ENCODE results near the gene EDEM1. TPM values are rescaled to one million over a fixed set of nuclear protein-coding genes. Genes with fewer than 3 reads are reported as not detected.
"Not testable (repeated sequence)": the region's sequence is repeated elsewhere in the genome, so short reads cannot be mapped to it uniquely, and the experiment has no call there.

The EDEM1 gene
- total RNA-seq, 1 donor from 2014 or later = 47.8 TPM

GRCh38 chr3:5172018-5172417 is 15.5 kb upstream of the EDEM1 start:
- DNase-seq (ENCODE audit: low spot score) = no peak

DNA sequence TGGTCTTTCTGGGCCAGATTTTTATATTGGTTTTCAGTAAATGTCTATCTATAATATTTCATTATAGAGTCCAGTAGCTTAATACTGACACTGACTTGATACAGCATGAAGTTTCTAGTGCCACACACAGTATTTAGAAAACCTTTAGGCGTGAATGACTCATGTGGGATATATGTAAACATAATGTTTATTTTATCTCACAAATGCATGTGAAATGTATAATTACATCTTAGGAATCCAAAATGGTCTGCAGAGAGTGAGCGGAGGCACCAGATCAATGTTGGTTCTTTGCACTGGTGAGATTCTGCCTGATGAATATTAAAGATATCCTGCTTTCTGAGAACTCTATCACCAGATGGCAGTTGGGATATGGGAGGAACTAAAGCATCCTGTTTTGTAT is 8.5 kb upstream of the EDEM1 start:
- not testable (repeated sequence) for DNase-seq (ENCODE audit: low spot score)

DNA sequence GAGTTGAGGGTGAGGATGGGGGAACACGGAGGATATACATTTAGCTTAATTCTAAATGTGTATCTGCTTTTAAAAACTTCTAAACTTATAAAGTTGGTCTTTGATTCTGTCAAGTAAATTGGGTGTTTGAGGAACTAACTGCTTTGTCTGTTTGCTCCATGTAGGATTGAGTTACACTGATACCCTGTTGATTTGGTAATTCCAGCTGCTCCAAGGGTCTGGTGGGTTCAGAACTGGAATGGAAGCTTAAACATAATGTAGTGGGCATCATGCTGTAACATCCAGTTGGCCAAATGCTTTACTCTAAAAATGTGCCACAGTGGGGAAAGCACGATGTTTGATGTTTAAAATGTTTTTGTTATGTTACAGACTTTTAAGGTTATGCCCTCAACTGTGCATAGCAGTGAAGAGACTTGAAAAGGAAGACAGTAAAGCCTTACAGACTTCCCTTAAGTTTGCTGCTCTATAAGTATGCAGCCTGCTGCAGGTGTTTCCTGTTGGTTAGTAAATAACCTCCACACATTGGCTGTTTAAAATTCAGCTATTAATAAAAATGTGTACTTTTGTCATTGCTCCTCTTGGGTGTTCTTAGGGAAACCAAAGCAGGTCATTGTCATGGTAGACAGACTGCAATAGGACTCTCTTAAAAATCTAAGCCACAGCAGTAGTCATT is 5.9 kb upstream of the EDEM1 start:
- no peak for DNase-seq (ENCODE audit: low spot score)

DNA sequence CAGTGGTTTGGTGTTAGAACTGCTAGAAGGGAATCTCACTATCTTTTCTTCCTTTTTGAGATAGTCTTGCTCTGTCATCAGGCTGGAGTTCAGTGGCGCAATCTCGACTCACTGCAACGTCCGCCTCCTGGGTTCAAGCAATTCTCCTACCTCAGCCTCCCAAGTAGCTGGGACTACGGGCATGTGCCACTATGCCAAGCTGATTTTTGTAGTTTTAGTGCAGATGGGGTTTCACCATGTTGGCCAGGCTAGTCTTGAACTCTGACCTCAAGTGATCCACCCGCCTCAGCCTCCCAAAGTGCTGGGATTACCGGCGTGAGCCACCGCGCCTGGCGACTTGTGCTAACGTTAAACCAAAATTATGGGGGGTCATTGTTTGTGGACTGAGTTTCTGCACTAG is 3.8 kb upstream of the EDEM1 start:
- DNase-seq (ENCODE audit: low spot score) = not testable (repeated sequence)

DNA sequence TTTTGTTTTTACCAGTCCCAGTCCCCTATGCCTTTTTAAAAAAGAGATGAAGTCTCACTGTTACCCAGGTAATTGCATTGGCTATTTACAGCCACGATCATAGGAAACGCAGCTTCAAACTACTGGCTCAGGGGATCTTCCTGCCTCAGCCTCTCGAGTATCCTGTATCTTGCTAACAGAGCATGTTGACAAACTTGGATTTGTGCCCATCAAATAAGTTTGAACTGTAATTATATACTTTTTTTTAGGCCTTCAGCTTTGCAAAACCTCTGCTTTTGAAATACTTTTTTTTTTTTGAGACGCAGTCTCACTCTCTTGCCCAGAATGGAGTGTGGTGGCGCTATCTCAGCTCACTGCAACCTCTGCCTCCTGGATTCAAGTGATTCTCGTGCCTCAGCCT is 3.0 kb upstream of the EDEM1 start:
- DNase-seq (ENCODE audit: low spot score) = no peak

- DNase-seq (ENCODE audit: low spot score) = no peak
Observed at GRCh38 chr3:5185093-5185673, 2.3 kb upstream of the EDEM1 start.

GRCh38 chr3:5186089-5186857 is 1.2 kb upstream of the EDEM1 start:
- no peak for DNase-seq (ENCODE audit: low spot score)

- no peak for DNase-seq (ENCODE audit: low spot score)
Observed at GRCh38 chr3:5186858-5187155, 700 bp upstream of the EDEM1 start.

GRCh38 chr3:5187920-5188418 is 462 bp downstream of the EDEM1 start:
- DNase-seq (ENCODE audit: low spot score) = no peak

GRCh38 chr3:5188419-5189221 is 1.1 kb downstream of the EDEM1 start:
- DNase-seq (ENCODE audit: low spot score) = no peak

- no peak for DNase-seq (ENCODE audit: low spot score)
Observed at GRCh38 chr3:5190147-5190791, 2.8 kb downstream of the EDEM1 start.

DNA sequence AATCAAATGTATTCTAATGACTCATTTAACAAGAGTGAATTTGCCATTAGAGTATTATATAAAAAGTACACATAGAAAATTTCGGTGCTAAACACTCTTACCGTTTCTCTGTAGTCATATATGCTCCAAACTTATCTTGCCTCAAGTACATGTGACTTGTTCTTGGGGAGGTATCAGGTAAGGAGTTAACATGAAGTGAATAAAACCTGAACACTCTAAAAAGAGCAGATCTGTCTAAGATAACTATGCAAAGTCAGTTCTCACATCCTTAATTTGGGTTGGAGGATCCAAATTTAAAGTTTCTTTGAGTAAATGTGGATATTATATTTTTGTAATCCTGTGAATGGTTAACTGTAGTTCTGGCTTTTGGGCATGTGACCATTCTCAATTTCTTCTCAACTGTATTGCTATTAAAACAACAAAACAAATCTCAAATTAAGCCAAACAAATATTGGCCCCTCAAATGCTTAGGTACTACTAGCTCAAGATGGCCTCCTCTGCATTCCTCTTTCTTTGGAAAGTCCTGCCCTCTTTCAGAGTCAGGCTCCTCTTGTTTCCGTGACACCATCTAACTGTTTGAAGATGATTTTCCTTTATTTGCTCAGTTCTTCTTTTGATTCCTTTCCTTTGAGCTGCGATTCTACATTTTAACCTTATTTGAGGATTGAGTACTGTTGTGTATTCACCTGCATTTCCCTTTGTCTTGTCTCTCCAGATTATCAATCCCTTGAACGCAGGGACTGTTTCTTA is 4.2 kb downstream of the EDEM1 start:
- DNase-seq (ENCODE audit: low spot score) = no peak

DNA sequence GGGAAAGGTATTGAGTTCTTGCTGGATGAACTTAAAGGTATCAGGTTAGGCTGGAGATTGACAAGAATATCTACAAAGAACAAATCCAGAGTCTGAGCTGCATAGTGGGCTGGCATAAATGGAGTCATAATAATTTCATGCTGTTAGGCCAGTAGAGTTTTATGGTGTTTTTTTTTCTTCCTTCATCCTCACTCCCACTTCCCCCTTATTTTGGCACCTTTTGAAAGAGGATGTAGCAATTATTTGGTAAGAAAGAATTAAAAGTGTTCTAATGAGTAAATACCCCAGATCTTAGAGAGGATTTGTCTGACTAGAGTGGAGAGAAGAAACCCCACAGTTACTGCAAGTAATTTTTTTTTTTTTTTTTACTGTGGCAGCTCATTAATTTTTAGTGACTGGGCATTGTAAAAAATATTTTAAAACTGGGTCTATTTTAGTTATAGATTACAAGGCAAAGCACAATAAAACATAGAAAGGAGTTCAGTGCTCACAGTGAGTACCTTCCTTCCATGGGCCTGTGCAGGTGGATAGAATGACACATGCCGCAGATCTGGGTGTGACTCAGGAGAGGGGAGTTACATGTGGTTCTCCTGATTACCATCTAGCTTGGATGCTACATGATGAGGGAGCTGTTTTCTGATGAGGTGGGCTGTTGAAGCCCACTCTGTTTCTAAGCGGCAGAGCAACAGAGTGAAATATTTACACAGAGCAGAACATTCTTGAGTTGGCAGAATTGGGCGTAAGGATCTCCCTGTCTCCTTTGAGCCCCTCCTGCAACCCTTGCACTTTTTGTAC is 5.3 kb downstream of the EDEM1 start:
- no peak for DNase-seq (ENCODE audit: low spot score)

DNA sequence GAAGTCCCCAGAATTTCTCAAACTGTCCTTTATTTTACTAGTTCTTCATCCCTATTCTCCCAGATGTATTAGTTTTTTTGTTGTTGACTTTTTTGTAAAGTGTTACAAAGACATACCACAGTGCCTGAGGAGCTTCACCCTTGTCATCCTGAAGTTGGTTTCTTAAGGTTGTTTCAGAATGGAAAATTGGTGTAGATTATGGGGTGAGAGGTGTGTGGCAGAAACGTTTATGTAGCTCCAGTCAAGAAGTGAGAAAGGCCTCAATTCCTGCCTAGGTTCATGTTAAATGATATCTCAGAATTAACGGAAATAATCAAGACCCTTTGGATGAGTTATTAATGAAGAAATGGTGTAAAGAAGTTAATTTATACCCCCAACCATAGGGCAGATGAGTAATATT is 6.8 kb downstream of the EDEM1 start:
- no peak for DNase-seq (ENCODE audit: low spot score)

DNA sequence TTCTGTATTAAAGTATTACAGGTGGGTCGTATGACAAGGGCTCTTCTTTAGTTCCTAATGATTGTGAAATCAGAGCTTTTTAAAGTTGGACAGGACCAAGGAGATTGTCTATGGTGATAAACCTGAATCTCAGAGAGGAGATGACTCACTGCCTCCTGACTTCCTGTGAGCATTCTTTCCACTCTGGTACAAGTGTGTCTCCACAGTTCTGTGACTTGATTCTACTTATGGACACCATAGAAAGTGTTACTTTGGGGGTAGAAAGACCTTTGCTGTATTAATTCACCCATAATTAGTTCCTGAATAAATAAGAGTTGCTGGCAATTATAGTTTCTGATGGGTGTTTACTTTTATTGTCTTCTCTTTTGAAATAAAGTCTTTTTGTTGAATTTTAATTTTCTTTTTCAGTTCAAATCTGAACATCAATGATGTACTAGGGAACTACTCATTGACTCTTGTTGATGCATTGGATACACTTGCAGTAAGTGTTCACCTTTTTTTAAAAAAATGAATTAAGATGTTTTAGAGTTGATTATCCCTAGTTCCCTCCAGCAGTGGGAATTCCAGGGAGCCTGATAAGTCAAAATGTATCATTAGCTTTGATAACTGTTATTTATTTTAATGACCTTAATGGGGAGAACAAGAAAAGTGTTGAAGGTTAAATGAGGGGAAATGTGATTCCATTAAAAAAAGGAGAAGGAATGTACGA is 7.4 kb downstream of the EDEM1 start:
- DNase-seq (ENCODE audit: low spot score) = no peak

GRCh38 chr3:5195605-5196004 is 8.1 kb downstream of the EDEM1 start:
- no peak for DNase-seq (ENCODE audit: low spot score)

- DNase-seq (ENCODE audit: low spot score) = no peak
Observed at GRCh38 chr3:5197022-5197421, 9.5 kb downstream of the EDEM1 start.

- DNase-seq (ENCODE audit: low spot score) = no peak
Observed at GRCh38 chr3:5197470-5198312, 10.2 kb downstream of the EDEM1 start.
